GM19468 (cell line): ENCODE results near the gene EYA2.

Source experiments
- ATAC-seq: cut with Tn5 transposase; IDR thresholded peaks from one replicate; pipeline ENCODE4 v1.9.1; 2021; ENCODE audit warnings: mild to moderate bottlenecking, moderate library complexity, moderate number of reproducible peaks; ENCODE audit not compliant: unreplicated experiment; ENCODE audit errors: extremely low read depth

EYA2 gene

GRCh38 chr20:47051936-47052526, 157.4 kb downstream of the EYA2 start:
- ATAC-seq = no peak

GRCh38 chr20:47054506-47054905, 159.9 kb downstream of the EYA2 start:
- no peak for ATAC-seq

GRCh38 chr20:47054945-47055344, 160.3 kb downstream of the EYA2 start:
- ATAC-seq = no peak

GRCh38 chr20:47055699-47056369, 161.2 kb downstream of the EYA2 start:
- no peak for ATAC-seq

GRCh38 chr20:47057661-47058060, 163.0 kb downstream of the EYA2 start:
- ATAC-seq = no peak

GRCh38 chr20:47058236-47058635, 163.6 kb downstream of the EYA2 start:
- ATAC-seq = no peak

GRCh38 chr20:47059536-47059935, 164.9 kb downstream of the EYA2 start:
- no peak for ATAC-seq

- ATAC-seq = no peak
These were observed 166.9 kb downstream of the EYA2 start for GRCh38 chr20:47061549-47061948.

GRCh38 chr20:47062226-47062890, 167.7 kb downstream of the EYA2 start:
- no peak for ATAC-seq

GRCh38 chr20:47063407-47063806, 168.8 kb downstream of the EYA2 start:
- no peak for ATAC-seq

- no peak for ATAC-seq
These were observed 169.2 kb downstream of the EYA2 start for GRCh38 chr20:47063808-47064207.

GRCh38 chr20:47066484-47067270, 172.0 kb downstream of the EYA2 start:
- no peak for ATAC-seq

GRCh38 chr20:47067776-47068175, 173.1 kb downstream of the EYA2 start:
- no peak for ATAC-seq

GRCh38 chr20:47070176-47070575, 175.5 kb downstream of the EYA2 start:
- no peak for ATAC-seq

GRCh38 chr20:47071646-47072185, 177.1 kb downstream of the EYA2 start:
- ATAC-seq = no peak

- no peak for ATAC-seq
These were observed 179.3 kb downstream of the EYA2 start for GRCh38 chr20:47073766-47074475.

GRCh38 chr20:47075263-47075662, 180.6 kb downstream of the EYA2 start:
- no peak for ATAC-seq

- no peak for ATAC-seq
These were observed 184.4 kb downstream of the EYA2 start for GRCh38 chr20:47079047-47079446.

GRCh38 chr20:47080365-47080764, 185.7 kb downstream of the EYA2 start:
- no peak for ATAC-seq

GRCh38 chr20:47086316-47086715, 191.7 kb downstream of the EYA2 start:
- ATAC-seq = no peak
